IPS-18c (cell line): Measurements from ENCODE around the gene INO80C.
"Not testable (repeated sequence)": the region's sequence is repeated elsewhere in the genome, so short reads cannot be mapped to it uniquely, and the experiment has no call there.

ENCODE experiments used
- H3K4me3 ChIP-seq: 2 replicates; pipeline ENCODE4 v1.7.0; 2013; ENCODE audit warnings: low read depth, mild to moderate bottlenecking, low read length, moderate library complexity; ENCODE audit not compliant: insufficient read depth
- H3K9me3 ChIP-seq: one replicate; pipeline ENCODE4 v1.6.1; 2013; ENCODE audit warnings: mild to moderate bottlenecking, low read length, moderate library complexity; ENCODE audit not compliant: control insufficient read depth, insufficient read depth

Gene INO80C

DNA sequence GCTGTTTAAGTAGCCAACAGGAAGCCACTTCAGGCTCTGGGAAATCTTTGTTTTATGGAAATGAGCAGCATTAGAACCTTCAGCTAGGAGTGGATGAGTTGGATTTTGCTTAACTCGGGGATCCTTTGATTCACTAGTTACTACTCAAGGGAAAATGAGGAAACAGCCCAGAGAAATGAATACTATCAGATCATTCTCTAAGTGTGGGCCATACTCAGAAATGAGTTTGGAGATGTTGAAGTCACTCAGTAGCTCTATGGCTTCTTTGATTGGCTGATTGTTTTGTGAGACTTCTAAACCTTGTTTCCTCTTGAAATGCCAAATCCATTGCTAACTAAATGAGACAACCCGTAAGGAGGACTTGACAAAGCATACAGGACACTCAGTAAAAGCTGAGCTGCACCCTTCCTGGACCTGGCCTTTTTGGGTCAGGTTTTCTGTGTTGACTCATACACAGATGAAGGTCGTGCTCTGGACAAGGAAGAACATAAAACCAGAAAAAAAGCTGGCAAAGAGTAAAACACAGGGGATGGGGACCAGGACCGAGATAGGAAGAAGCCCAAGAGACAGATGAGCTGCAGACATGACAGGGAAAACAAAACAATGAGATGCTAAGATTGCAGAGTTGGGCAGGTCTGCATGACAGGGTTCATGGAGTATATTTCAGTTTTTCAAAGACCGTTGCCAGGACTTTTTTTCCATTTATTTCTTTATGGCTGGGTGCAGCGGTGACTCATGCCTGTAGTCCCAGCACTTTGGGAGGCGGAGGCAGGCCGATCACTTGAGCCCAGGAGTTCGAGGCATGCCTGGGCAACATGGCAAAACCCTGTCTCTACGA lies 41.6 kb downstream of the INO80C start:
- H3K4me3 ChIP-seq: no peak overlapping the region

DNA sequence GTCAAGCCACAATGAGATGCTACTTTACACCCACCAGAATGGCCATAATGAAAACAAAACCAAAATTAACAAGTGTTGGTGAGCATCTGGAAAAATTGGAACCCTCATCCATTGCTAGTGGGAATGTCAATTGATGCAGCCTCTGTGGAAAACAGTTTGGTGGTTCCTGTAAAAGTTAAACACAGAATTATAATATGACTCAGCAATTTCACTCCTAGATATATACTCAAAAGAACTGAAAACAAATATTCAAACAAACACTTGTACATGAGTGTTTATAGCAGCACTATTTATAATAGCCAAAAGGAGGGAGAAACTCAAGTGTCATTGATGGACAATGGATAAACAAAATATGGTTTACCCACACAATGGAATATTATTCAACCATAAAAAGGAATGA lies 43.0 kb downstream of the INO80C start:
- H3K4me3 ChIP-seq: no peak overlapping the region
- no peaks in the 10 kb centered on the region for H3K9me3 ChIP-seq

More for the DNA sequence above, 41.6 kb downstream of the INO80C start:
- H3K9me3 ChIP-seq: no peaks in the 10 kb centered on the region

DNA sequence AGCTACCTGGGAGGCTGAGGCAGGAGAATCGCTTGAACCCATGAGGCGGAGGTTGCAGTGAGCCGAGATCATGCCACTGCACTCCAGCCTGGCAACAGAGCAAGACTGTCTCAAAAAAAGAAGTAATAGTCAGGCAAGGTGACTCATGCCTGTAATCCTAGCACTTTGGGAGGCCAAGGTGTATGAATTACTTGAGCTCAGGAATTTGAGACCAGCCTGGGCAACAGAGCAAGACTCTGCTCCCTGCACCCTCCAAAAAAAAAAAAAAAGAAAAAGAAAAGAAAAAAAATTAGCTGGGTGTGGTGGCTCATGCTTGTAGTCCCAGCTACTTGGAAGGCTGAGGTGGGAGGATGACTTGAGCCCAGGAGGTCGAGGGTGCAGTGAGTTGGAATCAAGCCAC lies 44.7 kb downstream of the INO80C start:
- H3K4me3 ChIP-seq, H3K9me3 ChIP-seq: not testable (repeated sequence)

DNA sequence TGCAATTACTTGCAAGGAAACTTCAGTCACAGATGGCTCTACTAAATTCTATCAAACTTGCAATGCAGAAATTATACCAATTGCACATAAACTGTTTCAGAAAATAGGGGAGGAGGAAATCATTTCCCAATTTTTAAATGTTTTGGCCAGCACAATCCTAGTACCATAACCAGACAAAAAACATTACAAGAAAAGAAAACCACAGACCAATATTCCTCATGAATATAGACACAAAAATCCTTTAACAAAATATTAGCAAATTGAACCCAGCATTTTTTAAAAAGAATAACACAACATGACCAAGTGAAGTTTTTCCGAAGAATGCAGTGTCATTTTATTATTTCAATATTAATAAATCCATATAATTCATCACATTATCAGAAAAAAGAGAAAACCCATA lies 45.8 kb downstream of the INO80C start:
- Histone ChIP-seq H3K9me3 (no peaks in the 10 kb centered on the region), H3K4me3 (no peak overlapping the region)

DNA sequence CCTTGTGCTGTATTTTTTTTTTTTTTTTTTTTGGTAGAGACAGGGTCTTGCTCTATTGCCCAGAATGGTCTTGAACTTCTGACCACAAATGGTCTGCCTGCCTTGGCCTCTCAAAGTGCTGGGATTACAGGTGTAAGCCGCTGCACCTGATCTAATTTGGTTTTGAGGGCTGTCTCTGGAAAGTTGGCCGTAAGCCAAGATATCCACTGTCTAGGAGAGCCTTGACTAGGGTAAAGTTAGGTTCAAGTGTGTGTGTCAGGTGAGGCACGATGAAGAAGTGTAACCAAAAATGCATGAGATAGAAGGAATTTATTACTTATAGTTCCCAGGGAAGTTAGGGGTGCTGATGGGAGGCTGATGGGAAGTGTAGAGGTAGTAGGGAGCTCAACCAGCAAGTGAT lies 46.7 kb downstream of the INO80C start:
- Histone ChIP-seq H3K9me3 (no peaks in the 10 kb centered on the region), H3K4me3 (no peak overlapping the region)

DNA sequence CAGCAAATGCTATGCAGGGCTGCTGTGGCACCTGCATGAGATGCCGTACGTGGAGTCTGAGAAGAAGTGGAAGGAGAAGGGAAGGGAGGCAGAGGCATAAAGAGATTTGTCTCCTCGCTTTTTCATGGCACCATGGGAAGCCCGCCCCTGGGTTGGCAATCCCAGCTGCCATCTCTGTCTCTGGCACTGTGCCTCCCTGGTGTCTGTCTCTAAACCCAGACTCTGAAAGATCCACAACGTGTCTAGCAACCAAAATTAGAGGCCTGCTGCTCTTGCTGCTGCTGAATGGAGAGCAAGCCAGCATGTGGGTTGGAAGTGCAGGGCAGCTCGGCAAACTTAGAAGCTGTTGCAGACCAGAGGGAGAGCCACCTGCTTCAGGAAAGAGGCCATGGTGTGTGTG lies 53.1 kb downstream of the INO80C start:
- no peaks in the 10 kb centered on the region for H3K9me3 ChIP-seq
- no peak overlapping the region for H3K4me3 ChIP-seq

DNA sequence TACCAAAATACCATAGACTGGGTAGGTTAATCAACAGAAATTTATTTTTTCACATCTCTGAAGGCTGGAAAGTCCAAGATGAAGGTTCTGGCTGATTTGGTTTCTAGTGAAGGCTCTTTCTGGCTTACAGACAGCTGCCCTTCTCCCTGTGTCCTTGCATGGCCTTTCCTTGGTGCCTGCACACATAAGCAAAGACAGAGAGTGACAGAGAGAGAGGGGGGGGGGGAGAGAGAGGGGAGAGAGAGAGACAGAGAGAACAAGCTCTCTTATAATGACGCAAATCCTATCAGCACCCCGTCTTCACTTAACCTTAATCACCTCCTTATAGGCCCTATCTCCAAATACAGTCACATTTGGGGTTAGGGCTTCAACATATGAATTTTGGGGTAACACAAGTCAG lies 53.9 kb downstream of the INO80C start:
- Histone ChIP-seq H3K9me3 (no peaks in the 10 kb centered on the region), H3K4me3 (no peak overlapping the region)

DNA sequence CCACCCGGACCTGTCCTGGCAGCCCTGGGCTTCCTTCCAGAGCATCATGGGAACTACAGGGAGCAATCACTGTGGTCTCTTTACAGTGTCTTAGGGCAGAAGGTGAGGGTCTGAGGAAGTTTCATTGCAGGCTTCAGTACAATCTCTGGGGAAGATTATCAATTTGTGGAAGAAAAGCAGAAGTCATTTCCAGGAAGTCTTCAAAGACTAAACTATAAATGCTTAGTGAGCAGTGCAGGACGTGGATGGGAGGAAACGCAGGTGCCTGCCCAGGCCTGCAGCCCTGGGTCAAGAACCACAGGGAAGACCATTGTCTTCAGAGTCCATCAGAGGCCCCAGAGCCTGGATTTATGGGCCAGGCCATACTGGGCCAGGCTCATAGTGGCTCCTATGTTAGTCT lies 54.3 kb downstream of the INO80C start:
- Histone ChIP-seq H3K9me3 (no peaks in the 10 kb centered on the region), H3K4me3 (no peak overlapping the region)

DNA sequence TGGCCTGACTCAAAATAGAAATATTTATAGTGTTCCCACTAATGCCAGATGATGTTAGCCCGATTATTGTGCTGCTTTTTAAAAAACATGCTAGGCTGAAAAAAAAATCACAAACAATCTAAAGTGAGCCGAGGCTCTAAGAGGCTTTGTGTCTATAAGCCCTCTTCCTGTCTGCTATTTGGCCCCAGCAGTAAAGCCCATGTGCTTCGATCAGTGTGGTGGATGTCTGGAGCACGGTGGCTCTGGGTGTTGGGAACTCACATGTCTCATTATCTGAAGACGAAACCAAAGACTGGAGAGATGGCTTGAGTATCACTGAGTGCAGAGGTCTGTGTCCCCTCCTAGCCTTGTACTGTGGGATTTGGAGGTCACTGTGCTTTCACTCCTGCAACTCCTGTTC lies 55.1 kb downstream of the INO80C start:
- no peaks in the 10 kb centered on the region for H3K9me3 ChIP-seq
- H3K4me3 ChIP-seq: no peak overlapping the region

DNA sequence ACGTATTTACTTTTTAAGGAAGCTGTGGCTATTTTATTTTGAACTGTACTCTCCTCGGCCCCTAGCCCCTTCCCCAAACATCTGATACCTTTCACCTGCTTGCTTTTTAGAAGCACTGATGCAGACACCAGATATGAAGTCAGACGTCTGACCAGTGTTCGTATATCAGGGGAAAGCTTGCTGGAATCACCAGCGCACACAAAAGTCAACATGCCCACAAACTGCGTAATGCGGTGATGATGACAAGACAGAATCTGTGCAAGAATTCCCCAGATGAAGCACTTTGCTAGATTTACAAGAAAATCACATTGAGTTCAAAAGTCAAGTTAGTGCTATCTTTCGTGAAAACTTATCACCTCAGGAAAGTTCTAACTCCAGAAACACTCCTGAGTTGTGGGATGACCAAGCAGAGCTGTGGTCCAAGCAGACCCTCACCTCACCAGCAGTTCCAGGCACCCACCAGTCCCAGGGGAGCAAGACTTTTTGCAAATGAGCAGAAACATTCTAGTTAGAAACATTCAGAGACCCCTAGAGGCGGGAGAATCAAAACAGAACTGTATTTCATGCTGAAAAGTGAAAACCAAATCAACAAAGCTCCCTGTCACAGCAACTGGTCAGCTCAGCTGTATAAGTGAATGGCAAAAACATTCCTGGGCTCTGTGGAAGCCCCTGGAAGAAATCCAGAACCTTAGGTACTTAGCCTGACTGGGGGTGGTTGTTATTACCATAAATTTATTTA lies 55.7 kb downstream of the INO80C start:
- H3K4me3 ChIP-seq: no peak overlapping the region
- H3K9me3 ChIP-seq: no peaks in the 10 kb centered on the region

DNA sequence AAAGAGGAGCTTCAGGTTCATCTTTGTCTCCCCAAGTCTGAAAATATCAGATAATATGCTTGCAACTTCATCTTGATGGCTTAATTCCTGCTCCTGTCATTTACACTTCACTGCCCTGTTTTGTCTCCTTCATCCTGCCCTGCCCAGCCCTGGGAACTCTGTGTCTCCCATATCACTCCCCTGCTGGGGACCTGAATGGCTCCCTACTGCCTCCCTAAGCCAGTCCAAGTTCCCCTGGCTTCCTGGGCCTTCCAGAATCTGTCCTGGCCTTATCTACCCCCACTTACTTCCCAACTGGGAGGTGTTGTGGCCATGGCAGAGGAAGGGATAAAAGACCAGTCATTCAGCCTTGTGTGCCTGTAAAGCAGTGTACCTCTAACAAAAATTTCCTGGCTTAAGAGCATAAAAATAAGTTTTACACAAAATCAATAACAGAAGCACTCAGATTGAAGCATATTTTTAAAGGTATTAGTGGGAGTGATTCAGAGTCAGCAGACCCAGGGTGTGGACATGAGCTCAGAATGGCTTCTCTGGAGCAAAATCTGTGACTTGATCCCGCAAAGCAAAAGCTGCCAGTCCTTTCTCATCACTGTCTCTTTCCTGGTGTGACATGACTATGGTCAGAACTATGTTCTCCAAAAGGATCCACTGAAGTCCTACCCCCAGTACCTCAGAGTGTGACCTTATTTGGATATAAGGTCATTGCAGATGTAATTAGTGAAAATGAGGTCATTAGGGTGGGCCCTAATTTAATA lies 59.1 kb downstream of the INO80C start:
- Histone ChIP-seq H3K4me3 (no peak overlapping the region), H3K9me3 (no peaks in the 10 kb centered on the region)

DNA sequence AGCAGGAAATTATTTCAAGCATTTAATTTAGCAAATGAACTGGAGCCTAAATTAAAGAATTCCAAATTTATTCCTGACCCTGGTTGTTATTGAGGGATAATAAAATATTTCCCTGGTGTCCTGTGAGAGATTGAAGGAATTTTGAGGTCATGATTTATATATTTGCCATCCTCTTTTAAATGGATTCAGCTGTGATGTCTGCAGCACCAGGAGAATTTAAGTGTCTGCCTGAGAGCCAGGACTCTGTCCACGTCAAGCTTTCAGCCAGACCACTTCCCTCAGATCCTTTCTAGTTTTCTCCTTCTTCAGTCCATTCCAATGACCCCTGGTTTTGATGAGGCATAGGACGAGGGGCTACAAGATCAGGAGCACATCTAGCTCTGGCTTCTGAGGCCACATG lies 59.9 kb downstream of the INO80C start:
- no peak overlapping the region for H3K4me3 ChIP-seq
- no peaks in the 10 kb centered on the region for H3K9me3 ChIP-seq

DNA sequence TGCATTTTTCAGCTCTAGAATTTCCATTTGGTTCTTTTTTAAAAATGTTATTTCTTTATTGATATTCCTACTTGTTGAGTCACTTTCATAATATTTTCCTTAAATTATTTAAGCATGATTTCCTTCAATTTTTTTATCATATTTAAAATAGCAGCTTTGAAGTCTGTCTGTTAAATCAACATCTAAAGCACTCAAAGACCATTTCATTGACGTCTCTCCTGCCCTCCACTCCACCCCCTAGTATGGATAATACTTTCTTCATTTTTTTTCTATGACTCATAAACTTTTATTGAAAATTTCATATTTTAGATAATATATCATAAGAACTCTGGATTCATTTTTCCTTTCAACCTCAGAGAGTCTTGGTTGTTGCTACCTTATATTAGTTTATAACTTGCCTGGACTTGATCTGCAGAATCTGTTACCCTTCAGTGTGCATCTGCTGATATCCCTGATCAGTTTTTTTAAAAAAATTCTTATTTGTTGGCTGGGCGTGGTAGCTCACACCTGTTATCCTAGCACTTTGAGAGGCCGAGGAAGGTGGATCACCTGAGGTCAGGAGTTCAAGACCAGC lies 61.6 kb downstream of the INO80C start:
- H3K4me3 ChIP-seq: no peak overlapping the region
- no peaks in the 10 kb centered on the region for H3K9me3 ChIP-seq

DNA sequence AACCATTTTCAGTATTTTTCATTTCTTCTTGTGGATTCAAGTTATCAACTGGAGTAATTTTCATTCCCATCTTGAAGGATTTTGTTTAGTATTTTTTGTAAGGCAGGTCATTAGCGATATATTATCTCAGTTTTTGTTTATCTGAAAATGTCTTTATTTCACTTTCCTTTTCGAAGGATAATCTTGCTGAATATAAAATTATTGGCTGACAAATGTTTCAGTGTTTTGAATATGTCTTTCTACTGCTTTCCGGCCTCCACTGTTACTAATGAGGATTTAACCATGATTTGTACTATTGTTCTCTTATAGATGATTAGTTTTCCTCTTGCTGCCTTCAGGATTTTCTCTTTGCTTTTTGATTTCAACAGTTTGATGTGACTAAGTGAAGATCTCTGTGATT lies 62.4 kb downstream of the INO80C start:
- Histone ChIP-seq H3K4me3 (no peak overlapping the region), H3K9me3 (no peaks in the 10 kb centered on the region)

DNA sequence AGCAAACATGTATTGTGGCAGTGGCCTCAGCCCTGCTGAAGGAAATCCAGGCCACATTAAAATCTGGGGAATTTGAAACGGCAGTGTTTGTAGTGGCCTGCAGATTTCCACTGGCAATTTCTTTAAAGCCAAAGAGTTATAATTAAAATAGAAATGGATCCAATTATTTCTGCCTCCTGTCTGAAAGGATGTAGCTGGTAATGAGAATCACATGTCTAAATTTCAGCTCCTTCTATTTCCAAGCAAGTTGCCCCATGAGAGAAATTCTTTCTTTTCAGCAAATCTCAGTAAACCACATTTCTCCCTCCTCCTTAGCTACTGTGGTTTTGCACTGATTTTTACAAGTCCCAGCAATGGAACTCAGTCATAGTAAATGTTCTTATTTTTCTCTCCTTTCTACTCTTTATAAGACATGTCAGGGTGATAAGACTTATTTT lies 65.2 kb downstream of the INO80C start:
- no peak overlapping the region for H3K4me3 ChIP-seq

DNA sequence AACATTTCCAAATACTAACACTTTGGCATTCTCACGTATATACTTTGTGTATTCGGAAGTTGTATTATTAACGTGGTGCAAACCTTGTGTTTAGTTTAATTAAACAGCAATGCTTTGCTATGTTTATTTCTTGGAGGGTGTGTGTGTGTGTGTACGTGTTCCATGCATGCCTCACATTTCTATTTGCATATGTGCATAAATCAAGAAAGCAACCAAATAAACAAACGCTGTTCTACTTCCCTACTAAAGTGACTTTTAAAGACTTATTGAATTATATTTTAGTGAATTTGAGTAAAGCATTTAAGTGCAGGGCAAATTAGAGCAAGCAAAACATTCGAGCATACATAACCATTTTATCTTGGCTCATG lies 66.4 kb downstream of the INO80C start:
- no peaks in the 10 kb centered on the region for H3K9me3 ChIP-seq

More for the DNA sequence above, 65.2 kb downstream of the INO80C start:
- H3K9me3 ChIP-seq: no peaks in the 10 kb centered on the region

DNA sequence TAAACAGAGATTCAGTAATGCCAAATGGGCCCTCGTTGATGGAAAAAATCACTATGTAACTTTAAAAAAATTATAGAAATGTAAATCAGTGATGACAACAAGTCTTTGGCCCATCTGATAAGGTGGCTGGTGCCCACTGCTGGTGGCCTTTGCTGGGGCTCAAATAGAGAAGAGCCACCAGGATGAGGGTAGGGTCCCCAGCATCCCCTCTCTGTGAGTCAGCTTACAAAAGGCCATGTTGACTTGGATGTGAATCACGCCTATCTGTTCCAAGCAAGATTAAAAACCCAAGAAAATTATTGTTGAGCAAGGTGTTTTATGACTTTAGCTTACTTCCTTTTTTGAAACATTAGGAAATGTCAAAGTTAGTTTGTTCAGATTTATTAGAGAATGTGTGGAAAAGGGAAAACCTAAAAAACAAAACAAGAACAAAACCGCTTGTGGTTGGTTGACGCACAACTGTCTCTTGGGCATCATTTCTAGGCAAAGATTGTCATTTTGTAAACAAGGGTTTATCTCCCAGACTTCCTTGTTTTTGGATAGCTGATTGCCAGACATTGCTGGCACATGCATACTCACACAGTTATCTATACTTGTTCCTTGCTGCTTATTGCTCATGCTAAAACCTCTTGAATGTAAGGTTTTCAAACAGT lies 66.9 kb downstream of the INO80C start:
- H3K9me3 ChIP-seq: no peaks in the 10 kb centered on the region
- H3K4me3 ChIP-seq: no peak overlapping the region

More for the DNA sequence above, 66.4 kb downstream of the INO80C start:
- no peak overlapping the region for H3K4me3 ChIP-seq
